ENCODE data around the gene MACF1.
"Not testable (repeated sequence)": the region's sequence is repeated elsewhere in the genome, so short reads cannot be mapped to it uniquely, and the experiment has no call there.

Gene MACF1

DNA sequence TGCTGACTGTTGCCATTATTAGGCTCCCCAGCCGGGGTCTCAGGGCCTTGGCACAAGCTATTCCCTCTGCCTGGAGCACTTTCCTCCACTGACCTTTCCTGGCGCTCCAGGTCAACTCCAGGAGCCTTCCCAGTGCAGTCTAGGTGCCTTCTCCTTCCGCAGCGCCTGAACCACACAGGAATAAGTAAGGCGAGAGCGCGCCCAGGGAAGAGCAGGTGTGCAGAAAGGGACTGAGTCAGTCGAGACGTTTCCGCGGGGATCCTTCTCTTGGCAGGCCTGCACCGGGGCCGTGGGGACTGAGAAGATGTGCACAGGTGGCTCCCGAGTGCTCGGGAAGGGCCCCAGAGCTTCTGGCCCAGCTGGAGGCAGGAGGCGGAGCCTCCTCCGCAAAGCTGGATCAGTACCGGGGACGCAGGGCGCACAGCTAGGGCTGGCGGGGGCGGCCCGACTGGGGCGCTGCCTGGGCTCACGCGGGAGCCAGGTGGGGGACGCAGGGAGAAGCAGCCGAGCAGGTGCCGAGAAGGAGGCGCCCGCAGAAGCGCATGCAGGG, 286.2 kb downstream of the MACF1 start:
- no peak for DNase-seq (ENCODE audit: low spot score)

DNA sequence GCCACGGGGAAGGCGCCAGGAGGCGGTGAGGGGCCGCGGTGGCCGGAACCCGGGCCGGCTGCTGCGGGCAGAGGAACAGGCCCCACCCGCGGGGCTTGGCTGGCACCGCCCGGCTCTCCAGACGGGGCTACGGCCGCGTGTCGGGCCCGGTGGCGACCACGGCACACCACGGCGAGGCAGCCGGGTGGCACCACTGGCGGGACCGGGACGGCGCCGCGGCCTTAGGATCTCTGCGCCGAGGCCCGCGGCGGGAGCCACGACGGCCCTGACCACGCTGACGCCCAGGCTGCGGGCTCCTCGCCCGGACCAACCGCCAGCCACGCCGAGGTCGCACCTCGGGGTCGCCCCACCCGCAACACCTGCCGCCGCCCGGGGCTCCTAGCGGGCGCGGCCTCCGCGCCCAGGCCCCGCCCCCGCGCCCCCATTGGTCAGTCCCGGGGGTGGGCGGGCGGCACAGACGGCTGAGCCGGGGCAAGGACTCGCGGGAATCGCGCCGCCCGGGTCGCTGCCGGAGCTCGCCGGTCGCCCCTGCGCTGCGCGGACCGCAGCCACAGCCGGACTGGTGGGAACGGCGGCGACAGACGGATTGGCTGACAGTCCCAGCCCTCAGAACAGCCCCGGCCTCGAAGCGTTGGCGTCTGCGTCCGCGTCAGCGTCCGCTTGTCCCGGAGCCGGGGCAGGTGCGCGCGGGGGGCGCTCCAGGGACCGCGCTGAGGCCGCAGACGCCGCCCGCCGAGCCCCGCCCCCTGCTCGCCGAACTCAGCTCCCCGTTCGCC, 286.8 kb downstream of the MACF1 start, which contains the start of gene BMP8A:
Gene BMP8A, plus strand, starts transcription at position 491 of the 776 bp plus-strand sequence. CDS start 356 bp downstream, outside the sequence.
- FAIRE-seq (no peak), DNase-seq (ENCODE audit: low spot score) (peak; percentile 91)

More for the DNA sequence above, 286.2 kb downstream of the MACF1 start:
- no peak for FAIRE-seq

DNA sequence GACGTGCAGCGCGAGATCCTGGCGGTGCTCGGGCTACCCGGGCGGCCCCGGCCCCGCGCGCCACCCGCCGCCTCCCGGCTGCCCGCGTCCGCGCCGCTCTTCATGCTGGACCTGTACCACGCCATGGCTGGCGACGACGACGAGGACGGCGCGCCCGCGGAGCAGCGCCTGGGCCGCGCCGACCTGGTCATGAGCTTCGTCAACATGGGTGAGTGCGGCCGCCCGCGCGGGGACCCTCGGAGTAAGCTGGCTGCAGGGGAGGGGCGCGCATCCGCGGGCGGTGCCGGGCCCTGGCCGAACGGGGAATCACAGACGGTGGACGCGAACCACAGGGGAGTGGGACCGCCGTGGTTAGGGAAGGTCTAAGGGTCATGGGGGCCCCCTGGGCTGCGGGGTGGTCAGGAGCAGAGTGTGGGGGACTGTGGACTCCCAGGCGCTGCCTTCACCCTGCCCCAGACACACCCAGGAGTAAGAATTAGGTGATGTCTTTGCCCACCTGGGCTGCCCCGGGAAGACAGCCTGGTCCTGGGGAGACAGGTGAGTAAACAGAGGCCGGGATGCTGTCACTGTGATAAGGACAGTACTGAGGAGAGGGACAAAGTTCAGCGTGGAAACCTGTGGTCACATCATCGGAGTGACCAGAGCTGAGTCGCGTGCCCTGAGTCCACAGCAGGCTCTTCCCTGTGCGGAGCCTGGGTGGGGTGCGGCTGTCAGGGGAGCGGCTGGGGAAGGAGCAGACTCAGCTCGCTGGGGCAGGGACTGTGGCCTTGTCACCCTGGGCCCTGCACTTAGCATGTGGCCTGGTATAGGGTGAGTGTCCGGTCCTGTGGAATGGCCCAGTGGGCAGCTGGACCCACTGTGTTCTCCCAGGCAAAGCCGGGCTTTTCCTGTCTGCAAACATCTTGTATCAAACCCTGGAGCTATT, 287.9 kb downstream of the MACF1 start:
- FAIRE-seq; DNase-seq (ENCODE audit: low spot score): not testable (repeated sequence)

DNA sequence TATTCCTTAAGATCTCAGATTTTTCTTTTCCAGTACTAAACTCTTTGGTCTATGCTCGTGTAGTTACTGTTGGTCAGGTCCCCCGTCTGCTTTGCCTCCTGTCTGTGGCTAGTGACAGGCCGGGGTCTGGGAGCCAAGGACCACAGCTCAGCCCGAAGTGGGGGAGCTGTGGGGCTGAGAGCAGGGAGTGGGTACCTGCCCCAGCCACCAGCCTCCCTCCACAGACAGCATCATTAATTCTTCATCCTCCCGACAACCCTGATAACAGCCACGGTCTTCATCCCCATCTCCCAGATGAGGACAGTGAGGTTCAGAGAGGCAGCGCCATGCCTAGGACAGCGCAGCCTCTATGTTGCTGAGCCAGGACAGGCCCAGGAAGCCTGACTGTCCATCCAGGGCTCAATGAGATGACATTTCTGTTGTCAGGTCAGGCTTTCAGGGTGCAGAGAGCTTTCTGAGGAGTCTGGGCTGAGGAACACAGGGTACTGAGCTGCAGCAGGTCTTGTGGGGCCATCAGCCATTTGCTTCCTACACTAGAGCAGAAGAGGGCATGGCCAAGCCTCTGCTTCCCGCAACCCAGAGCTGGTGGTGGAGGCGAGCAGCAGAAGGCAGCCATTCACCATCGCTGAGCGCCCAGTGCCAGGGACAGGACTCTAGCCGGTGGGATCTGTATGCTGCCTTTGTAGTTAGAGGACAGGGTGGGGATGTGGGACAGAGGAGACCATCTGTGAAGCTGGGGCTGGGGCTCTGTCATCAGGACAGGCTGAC, 288.7 kb downstream of the MACF1 start:
- not testable (repeated sequence) for DNase-seq (ENCODE audit: low spot score)
- peak; percentile 37 for FAIRE-seq

DNA sequence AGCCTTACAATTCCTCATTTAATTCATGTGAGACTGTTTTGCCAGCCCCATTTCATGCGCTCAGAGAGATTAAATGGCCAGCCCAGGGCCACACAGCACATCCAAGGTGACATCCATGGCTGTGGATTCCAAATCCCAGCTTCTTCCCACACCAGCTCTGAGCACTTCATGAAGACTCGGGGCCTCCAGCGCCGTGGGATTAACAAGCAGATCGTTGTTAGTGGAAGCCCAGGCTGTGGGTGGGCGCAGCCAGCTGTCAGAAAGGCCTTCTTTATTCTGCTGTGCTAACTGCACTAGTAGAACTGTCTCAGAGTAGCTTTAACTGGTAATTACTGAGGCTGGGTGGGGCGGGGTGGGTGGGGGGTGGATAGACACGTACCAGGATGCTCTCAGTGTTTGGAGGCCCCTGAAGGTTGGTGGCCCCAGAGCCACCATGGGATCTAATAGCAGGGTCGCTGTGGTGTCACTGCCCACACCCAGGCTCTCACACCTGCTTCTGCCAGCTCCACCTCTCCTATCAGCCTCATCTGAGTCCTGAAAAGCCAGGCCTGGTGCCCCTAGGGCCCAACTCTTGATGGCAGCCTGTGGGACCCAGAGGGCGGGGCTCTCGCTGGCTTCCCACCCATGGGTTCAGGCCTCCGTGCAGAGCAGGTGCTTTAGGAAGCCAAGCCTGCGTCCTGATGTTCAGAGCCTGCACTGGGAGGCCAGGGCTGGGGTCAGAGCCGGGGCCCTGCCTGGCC, 290.3 kb downstream of the MACF1 start:
- DNase-seq (ENCODE audit: low spot score): no peak
- no peak for FAIRE-seq

DNA sequence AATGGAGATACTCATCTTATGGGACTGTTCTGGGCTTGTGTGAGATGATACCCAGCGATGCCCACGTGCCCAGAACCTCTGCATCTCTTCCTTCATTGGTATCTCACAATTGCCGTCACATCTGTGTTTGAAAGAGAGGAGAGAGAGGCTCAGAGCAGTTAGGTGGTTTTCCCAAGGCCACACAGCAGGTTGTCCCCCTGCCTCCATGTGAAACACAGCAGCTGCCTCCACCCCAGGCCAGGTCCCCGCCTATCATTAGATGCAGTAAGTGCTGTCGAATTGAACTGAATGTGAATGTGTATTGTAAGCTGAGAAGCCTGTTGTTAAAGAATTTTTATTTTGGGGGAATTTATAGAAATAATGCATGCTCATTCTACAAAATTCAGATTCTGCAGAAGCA, 292.0 kb downstream of the MACF1 start:
- not testable (repeated sequence) for DNase-seq (ENCODE audit: low spot score); FAIRE-seq

DNA sequence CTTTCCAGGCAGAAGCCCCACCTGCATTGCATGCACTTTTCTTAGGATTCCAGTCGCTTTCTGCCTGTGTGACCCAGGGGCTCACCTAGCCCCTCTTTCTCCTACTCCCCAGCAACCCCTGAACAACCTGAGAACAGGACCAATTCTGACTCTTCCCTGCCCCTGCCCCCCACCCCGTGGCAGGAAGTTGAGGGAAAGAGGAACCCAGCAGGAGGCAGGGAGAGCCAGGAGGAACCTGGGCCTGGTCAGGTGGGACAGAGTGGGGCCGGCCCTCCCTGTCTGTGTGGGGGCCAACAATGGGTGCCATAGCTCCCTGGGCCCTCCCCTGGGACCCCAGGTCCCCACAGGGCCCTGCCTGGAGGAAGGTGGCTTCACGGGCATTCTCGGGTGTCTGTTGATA, 293.1 kb downstream of the MACF1 start:
- FAIRE-seq (no peak), DNase-seq (ENCODE audit: low spot score) (no peak)

DNA sequence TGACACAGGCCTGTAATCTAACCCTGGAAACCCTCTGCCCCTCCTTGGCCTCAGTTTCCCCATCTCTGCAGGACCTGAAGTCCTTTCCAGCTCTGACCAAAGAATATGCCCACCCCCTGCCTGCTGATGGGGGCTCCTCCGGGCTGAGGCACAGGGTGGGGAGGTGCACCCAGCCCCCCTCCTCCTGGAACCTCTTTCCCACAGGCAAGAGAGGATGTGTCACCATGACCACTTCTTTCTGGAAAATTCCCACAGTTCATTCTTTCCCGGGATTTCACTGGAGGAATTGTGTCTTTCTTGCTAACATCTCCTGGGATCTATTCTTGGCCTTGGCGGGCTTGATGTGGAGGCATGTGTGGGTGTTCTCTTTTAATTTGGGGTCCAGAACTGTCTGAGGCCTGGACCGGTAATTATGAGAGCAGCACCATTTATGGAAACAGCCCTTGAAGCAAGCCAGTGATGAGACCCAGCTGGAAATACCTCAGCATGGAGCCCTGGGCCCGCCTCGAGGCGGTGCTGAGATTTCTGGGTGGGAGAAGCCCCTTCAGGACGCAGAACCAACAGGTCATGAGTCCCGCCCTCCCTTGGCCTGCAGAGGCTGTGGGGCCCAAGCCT, 293.7 kb downstream of the MACF1 start:
- not testable (repeated sequence) for DNase-seq (ENCODE audit: low spot score); FAIRE-seq

DNA sequence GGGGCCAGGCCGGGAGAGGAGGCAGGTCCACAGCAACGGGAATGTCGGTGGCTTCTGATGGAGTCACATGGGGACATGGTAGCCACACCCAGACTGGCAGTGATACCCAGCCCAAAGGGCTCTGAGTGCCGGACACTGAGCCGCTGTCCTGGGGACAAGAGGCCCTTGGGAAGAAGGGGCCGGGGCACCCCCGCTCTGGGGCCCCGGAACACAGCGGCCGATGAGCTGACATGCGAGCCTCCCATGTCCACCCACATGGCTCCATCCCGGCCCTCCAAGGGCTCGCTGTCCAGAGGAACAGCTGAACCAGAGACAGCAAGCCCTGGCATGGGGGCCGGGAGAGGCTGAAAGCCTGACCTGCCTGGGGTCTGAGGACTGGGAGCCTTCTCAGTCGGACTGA, 294.3 kb downstream of the MACF1 start:
- not testable (repeated sequence) for FAIRE-seq; DNase-seq (ENCODE audit: low spot score)

DNA sequence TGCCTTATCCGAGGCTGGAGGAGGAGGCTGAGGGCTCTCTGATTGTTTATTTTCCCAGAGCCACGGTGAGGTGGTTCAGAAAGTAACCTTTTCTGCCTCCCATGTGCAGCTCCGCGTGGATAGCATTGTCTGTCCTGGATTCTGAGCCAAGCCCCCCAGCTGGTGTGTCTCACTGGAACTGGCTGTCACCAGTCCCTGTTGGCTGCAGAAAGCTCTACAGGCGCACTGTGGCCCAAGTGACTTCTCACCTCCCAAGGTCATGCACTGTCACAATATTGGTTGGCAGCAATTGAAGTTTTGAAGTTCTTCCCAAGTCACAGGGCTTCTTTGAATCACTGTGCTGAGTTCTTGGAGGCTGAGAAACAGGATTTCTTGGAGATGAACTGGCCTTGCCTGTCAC, 295.2 kb downstream of the MACF1 start:
- DNase-seq (ENCODE audit: low spot score) (no peak), FAIRE-seq (no peak)

DNA sequence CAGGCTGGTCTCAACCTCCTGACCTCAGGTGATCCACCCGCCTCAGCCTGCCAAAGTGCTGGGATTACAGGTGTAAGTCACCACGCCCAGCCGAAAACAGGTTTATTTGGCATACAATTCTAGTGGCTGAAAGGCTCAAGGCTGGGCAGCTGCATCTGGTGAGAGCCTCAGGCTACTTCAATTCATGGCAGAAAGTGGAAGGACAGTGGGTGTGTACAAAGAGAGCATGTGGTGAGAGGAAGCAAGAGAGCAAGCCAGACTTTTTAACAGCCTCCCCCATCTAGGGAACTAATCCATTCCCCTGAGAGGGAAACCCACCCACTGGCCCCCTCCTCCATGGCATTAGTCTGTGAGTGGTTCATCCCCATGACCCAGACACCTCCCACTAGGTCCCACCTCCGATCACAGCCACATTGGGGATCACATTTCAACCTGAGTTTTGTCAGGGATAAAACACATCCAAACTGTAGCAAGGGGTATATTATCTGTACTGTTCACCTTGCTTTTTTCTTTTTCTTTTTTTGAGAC, 296.4 kb downstream of the MACF1 start:
- DNase-seq (ENCODE audit: low spot score) (no peak), FAIRE-seq (no peak)

DNA sequence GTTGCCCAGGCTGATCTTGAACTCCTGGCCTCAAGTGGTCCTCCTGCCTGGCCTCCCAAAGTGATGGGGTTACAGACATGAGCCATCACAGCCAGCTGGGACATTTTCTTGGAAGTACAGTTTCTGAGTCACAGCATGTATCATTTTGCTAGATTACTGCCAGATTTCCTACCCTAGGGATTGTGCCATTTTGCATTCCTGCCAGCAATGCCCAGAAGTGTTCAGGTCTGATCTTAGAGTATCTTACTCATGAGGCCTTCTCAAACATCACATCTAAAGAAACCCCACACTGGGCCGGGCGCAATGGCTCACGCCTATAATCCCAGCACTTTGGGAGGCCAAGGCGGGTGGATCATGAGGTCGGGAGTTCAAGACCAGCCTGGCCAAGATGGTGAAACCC, 297.2 kb downstream of the MACF1 start:
- FAIRE-seq (no peak), DNase-seq (ENCODE audit: low spot score) (no peak)

DNA sequence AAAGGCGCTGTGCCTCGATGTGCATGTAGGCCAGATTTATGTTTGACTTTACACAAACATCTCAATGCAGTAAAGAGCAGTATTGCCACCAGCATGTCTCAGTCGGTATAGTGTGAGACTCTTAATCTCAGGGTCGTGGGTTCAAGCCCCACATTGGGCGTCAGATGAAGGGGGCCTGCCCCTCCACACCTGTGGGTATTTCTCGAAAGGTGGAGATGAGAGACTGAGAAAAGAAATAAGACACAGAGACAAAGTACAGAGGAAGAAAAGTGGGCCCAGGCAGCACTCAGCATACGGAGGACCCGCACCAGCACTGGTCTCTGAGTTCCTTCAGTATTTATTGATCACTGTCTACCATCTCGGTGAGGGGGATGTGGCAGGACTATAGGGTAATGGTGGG, 299.9 kb downstream of the MACF1 start:
- DNase-seq (ENCODE audit: low spot score); FAIRE-seq: not testable (repeated sequence)

DNA sequence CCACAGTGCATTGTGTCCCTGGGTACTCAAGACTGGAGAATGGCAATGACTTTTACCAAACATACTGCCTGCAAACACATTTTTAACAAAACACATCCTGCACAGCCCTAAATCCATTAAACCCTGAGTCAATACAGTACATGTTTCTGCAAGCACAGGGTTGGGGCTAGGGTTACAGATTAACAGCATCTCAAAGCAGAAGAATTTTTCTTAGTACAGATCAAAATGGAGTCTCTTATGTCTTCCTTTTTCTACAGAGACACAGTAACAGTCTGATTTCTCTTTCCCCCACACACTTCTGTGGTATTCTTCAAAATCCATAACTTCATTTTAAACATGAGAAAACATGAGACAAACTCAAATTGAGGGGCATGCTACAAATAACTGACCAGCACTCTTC, 300.8 kb downstream of the MACF1 start:
- DNase-seq (ENCODE audit: low spot score): no peak
- FAIRE-seq: no peak

DNA sequence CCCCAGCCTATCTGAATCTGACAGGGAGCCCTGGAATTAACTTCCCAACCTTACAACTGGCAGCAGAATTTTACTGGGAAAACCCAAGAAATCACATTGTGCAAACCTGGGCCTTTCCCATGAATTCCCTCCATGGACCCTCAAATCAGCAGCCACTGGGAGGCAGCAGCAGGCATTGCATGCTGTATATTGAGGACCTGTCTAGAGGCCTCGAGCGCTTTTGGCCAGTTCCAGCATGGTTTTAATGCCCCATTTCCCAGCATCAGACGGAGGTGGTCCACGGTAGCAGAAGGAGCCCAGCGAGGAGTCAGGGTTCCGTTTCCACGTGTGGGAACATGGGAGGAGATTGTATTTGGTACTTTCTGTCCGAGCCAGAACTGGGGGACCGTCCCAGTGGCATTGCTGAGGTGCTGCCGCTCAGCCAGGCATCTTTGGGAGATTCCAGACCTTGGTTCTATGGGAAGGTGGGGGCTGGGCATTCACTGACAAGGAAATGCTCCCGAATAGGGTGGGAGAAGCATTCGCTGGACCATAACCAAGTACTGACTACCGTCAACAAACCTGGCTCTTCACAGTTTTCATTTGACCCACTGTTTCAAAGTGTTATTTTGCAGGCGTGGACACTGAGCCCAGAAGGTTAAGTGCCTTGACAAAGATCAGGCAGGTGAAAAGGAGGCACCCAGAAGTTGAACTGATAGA, 302.9 kb downstream of the MACF1 start:
- FAIRE-seq: no peak
- DNase-seq (ENCODE audit: low spot score): no peak

DNA sequence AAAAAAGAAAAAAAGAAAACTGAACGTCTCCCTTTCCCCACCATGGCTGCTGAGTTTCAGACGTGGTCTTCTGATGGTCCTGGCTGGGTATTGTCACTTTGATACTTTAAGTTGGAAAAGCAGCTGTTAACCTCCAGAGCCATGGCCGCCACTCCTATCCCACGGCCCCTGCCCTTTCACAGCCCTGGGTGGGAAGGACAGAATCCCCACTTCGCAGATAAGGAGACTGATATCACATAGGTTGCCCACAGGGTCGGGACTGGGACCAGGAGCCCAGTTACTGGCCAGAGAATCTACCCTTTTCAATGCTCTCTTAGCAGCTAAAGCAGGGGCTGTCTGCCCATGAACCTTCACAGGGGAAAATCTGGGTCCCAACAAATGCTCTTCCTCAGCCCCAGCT, 303.8 kb downstream of the MACF1 start:
- DNase-seq (ENCODE audit: low spot score): no peak
- FAIRE-seq: no peak

DNA sequence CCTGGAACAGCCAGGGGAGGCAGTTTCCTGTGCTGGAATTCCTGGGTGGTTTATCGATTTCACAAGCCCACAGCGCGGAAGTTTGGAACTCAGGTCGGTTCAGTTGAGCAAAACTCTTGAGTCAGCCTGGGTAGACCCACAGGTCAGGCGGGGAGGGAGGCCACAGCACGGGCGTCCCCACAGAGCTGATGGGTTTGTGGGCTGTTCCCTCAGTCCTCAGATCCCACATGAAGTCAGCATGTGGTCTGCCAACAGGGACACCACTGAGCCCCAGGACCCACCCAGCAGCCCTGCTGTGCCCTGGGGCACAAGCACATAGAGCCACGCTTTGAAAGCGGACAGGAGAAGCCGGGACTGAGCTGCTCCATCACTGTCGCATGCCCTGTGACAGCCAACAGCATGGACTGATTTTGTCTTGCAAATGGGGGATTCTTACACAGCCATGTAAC, 304.4 kb downstream of the MACF1 start:
- DNase-seq (ENCODE audit: low spot score): peak; percentile 38
- no peak for FAIRE-seq

DNA sequence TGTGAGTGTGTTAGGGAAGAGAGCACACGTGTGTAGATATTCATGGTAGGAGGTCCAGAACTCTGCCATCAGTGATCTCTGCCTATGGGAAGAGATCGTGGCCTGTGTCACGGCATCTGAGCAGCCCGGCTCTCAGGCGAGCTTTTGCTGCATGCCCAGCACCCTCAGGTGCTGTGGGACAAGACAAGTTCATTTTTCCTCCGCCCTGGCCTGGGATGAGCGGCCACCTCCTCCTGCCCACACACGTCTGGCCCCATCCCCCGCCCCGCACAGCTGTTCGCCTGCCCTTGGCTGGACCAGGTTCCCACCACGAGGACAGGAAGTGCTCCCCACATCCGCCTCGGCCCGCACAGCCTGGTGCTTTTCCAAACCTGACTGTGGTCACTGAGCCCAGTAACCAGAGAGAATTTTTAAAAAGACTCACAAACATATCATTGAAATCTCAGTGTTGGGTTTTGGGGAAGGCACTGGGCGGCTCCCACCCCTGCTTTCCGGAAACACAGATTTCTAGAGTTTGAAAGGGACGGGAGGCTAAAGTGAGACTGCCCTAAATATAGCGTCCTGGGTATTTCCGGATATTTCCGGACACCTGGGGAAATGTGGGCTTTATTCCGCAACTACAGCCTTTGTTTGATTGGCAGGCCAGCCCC, 305.0 kb downstream of the MACF1 start:
- DNase-seq (ENCODE audit: low spot score): peak; percentile 54
- FAIRE-seq: peak; percentile 63

All from urothelium cell line (cell line).